ENCODE measurements around the gene OPN4. TPM values are rescaled to one million over a fixed set of nuclear protein-coding genes. Genes with fewer than 3 reads are reported as not detected.

OPN4 gene
- not detected in 2 replicates for total RNA-seq

GRCh38 chr10:86654411-86655172 lies at the start of gene OPN4:
OPN4 (plus strand) TSS chr10:86654547; CDS start chr10:86654784, 237 bp downstream.

GRCh38 chr10:86668297-86669165 lies 14.2 kb downstream of the OPN4 start, which contains the start of gene LDB3:
LDB3 (plus strand) TSS chr10:86668511; CDS start chr10:86668692, 181 bp downstream.

Other genes starting within 250 kb of the OPN4 start
- gene WAPL, start 132.8 kb upstream of the OPN4 start, total RNA-seq, result 38.5 and 47.9 TPM in 2 replicates
- gene LDB3, start 14.0 kb downstream of the OPN4 start, total RNA-seq, result 0.11 and 2.0 TPM in 2 replicates
- gene BMPR1A, start 102.1 kb downstream of the OPN4 start, total RNA-seq, result 42.4 and 52.5 TPM in 2 replicates